Effector memory CD8-positive, alpha-beta T cell (primary cell): ENCODE results near the gene MGMT.

ENCODE experiments used
- ATAC-seq: fragments of 150-1000 bp; cut with Tn5 transposase; replicated peaks from 2 replicates; pipeline ENCODE4 v1.10.0; 2021; ENCODE audit warnings: mild to moderate bottlenecking, moderate library complexity
- DNase-seq, 3 experiments: peaks; one replicate each; pipeline ENCODE4 v3.0.0; 2021
- H3K27ac Mint-ChIP-seq, 2 donors: one replicate each; pipeline ENCODE4 v1.8.0; 2022; ENCODE audit warnings: mild to moderate bottlenecking in 2 of 2, mixed read lengths in 2 of 2, moderate library complexity in 2 of 2
- H3K27me3 Mint-ChIP-seq, 2 donors: one replicate each; pipeline ENCODE4 v1.8.0; 2022; ENCODE audit warnings: mixed read lengths in 2 of 2
- H3K36me3 Mint-ChIP-seq: one replicate; pipeline ENCODE4 v1.8.0; 2022; ENCODE audit warnings: mild to moderate bottlenecking, moderate library complexity, mixed read lengths; ENCODE audit not compliant: insufficient read depth
- H3K4me1 Mint-ChIP-seq, 2 donors: one replicate each; pipeline ENCODE4 v1.8.0; 2022; ENCODE audit warnings: low read depth in 2 of 2, mixed read lengths in 2 of 2
- H3K4me3 Mint-ChIP-seq, 2 donors: one replicate each; pipeline ENCODE4 v1.8.0; 2022; ENCODE audit warnings: mild to moderate bottlenecking in 2 of 2, mixed read lengths in 2 of 2, moderate library complexity in 2 of 2
- H3K9me3 Mint-ChIP-seq, 2 donors: one replicate each; pipeline ENCODE4 v1.8.0; 2022; ENCODE audit warnings: mixed read lengths in 2 of 2

MGMT gene

DNA sequence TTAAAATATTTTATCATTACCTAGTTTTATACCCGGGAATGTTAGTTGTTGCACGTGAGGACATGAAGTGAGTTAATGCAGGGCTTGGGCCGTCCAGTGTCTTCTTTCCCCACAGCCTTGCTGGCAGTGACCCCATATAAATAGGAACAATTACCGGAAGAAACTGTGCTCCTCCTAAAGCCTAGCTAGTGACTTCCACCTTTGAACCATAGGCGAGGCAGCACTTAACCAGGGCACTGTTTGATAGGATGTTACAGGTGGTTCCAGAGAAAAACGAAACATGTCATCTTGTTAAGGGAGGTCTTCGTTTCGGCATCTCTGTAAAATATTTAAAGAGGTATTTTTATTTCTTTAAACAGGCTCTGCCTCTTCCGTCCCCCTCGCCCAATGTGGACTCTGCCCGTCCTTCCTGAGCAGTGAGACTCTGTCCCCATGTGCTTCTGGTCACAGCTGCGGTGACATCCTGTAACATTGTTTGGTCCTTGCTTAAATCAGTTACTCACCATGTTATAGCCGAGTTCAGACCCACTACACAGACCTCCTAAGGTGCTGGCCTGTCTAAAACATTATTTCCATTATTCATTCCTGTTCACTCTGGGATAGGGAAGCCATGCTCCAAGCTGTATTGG lies 145.6 kb downstream of the MGMT start:
- ATAC-seq, result no peak
- Mint-ChIP-seq H3K9me3 (peaks cover 0 to 16% of the 10 kb centered on the region in 2 donors), H3K27ac (no peak overlapping the region), H3K27me3 (no peaks in the 10 kb centered on the region), H3K4me1 (peaks cover 22 to 25% of the 10 kb centered on the region in 2 donors), H3K36me3 (no peaks in the 10 kb centered on the region), H3K4me3 (no peak overlapping the region)
- DNase-seq, result no peak

DNA sequence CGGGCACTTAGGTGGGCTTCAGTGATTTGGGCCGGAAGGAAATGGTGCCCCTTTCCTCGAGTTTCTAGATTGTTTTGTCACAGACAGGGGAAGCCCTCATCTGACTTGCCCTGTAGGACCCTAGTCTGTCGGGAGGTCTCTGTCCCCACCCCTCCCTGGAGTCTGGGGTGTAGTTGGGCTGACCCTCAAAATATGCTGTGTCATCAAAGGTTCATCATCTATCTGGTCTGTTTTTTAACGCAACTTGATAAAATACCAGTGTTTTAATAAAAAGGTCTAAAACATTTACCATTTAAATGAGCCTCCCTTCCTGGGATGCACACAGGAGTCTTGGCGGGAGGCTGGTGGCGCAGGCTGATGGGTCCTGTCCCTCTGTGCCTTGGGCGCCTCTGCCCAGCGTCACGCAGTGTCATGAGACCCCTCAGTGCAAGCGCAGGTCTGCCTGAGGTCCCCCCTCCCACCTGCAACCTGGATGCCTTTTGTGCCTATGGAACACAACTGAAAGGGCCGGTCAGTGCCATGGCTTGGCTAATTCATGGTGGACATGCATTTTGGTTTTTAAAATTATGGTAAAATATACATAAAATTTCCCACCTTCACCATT lies 146.4 kb downstream of the MGMT start:
- no peaks in the 10 kb centered on the region for H3K27me3 Mint-ChIP-seq
- peaks cover 22 to 25% of the 10 kb centered on the region in 2 donors for H3K4me1 Mint-ChIP-seq
- ATAC-seq (no peak), DNase-seq (no peak)
- H3K36me3 Mint-ChIP-seq, result no peaks in the 10 kb centered on the region
- H3K9me3 Mint-ChIP-seq, result peaks cover 0 to 16% of the 10 kb centered on the region in 2 donors
- H3K27ac Mint-ChIP-seq, result no peak overlapping the region
- H3K4me3 Mint-ChIP-seq, result no peak overlapping the region

DNA sequence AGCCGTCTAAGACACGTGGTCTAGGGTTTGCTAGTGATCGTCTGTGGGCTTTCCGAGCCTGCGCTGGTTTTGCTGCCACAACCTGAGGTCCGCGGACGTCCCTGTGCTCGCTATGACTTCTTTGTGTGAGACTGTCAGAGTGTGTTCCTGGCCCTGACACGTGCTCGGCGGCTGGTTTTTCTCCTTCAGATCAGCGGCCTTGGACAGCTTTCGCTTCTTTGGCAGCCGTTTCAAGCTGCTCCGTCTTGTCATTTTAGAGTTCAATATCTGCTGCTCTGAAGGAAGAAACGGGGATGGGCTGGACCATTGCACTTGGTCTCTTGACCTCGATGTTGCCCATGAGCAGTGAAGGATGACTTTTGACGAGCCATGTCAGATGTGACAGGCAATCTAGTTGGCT lies 147.3 kb downstream of the MGMT start:
- ATAC-seq (no peak), DNase-seq (no peak)
- Mint-ChIP-seq H3K27ac (no peak overlapping the region), H3K4me3 (no peak overlapping the region), H3K27me3 (no peaks in the 10 kb centered on the region), H3K9me3 (peaks cover 0 to 16% of the 10 kb centered on the region in 2 donors), H3K36me3 (no peaks in the 10 kb centered on the region), H3K4me1 (peaks cover 19 to 25% of the 10 kb centered on the region in 2 donors)

DNA sequence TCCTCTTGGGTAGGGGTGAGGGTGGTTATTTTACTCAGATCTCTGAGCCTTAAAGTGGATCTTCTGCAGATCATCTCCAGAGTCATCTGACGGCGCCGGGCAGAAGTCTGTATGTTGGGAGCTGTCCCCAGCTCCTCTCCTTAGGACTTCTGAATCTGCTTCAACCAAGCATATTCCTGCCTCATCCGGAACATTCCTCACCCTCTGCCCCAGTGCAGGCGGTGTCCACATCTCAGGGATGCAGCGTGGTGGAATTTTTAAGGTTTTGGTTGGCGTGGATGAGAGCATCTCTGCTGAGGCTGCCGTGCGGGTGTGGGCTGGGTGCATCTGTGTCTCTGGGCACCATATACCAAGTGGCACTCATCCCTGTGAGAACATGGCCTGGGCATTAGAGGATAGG lies 148.3 kb downstream of the MGMT start:
- Mint-ChIP-seq H3K27me3 (no peaks in the 10 kb centered on the region), H3K4me3 (no peak overlapping the region), H3K9me3 (peaks cover 0 to 16% of the 10 kb centered on the region in 2 donors), H3K36me3 (no peaks in the 10 kb centered on the region), H3K27ac (no peak overlapping the region), H3K4me1 (peaks cover 15 to 23% of the 10 kb centered on the region in 2 donors)
- no peak for DNase-seq
- no peak for ATAC-seq

DNA sequence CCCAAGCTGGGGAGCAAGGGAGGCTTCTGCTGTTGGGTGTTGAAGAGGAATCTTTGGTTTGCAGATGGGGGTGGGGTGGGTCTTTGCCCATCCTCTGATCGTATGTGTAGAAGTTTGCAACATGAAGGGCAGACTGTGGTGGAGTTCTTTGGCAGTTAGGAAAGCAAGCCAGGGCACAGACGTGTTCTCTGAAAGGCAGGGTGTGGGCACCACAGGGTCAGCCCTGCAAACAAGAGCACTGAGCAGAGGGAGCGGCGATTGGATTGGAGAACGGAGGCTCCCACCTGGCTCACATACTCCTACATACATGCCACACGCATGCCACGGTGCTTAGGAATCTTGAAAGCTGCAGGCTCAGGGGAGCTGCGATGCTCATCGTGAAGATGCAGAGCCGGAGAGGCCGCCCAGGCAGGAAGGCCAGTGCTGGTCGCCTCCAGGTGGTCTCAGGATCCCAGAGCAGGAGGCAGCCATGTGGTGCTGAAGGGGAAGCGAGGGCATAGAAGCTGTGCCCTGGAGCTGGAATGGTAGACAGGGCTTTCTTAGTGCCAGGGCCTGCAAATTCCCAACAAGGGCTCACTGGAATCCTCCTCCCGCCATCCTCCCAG lies 149.0 kb downstream of the MGMT start:
- no peak for DNase-seq
- peaks cover 0 to 16% of the 10 kb centered on the region in 2 donors for H3K9me3 Mint-ChIP-seq
- H3K36me3 Mint-ChIP-seq, result no peaks in the 10 kb centered on the region
- no peak overlapping the region for H3K4me3 Mint-ChIP-seq
- H3K4me1 Mint-ChIP-seq, result peaks cover 15 to 21% of the 10 kb centered on the region in 2 donors
- no peak overlapping the region for H3K27ac Mint-ChIP-seq
- H3K27me3 Mint-ChIP-seq, result no peaks in the 10 kb centered on the region
- no peak for ATAC-seq

DNA sequence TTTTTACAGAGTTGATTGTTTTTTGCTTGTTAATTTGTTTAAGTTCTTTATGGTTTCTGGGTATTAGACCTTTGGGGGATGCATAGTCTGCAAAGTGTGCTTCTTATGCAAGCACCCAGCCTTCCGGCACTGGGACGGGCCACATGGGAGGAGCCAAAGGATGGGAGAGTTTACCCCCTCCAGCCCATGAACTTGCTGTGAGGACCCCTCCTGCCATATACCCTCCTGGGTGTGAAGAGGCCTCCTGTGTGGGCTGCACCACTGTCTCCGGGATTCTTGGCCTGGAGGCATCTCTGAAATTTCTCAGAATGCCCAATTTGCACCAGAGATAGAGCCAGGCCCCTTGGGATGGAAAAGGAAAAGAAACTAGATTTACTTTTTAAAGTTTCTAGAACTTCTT lies 150.7 kb downstream of the MGMT start:
- no peak for DNase-seq
- no peak overlapping the region for H3K27ac Mint-ChIP-seq
- no peaks in the 10 kb centered on the region for H3K36me3 Mint-ChIP-seq
- H3K4me1 Mint-ChIP-seq, result peaks cover 15 to 30% of the 10 kb centered on the region in 2 donors
- peaks cover 0 to 16% of the 10 kb centered on the region in 2 donors for H3K9me3 Mint-ChIP-seq
- no peak for ATAC-seq
- H3K27me3 Mint-ChIP-seq, result no peaks in the 10 kb centered on the region
- H3K4me3 Mint-ChIP-seq, result no peak overlapping the region

DNA sequence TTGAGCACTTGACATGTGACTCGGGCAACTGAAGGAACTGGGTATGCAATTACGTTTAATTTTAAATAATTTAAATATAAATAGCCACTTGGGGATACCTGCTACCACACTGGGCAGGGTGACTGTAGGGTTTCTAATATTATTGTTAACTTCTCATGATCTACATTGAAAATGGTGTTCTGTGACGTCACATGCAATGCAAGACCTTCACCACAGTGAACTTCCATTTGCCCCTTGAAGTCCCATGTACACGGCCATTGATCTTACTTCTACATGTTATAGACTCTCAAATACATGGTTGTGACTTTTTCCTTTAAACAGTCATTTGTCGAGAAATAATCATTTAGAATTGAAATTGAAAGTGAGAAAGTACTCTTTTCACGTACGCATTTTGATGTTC lies 154.0 kb downstream of the MGMT start:
- Mint-ChIP-seq H3K27me3 (no peaks in the 10 kb centered on the region), H3K27ac (no peak overlapping the region), H3K9me3 (peaks cover 0 to 17% of the 10 kb centered on the region in 2 donors), H3K36me3 (no peaks in the 10 kb centered on the region), H3K4me1 (peaks cover 6 to 21% of the 10 kb centered on the region in 2 donors), H3K4me3 (no peak overlapping the region)
- ATAC-seq (no peak), DNase-seq (no peak)

DNA sequence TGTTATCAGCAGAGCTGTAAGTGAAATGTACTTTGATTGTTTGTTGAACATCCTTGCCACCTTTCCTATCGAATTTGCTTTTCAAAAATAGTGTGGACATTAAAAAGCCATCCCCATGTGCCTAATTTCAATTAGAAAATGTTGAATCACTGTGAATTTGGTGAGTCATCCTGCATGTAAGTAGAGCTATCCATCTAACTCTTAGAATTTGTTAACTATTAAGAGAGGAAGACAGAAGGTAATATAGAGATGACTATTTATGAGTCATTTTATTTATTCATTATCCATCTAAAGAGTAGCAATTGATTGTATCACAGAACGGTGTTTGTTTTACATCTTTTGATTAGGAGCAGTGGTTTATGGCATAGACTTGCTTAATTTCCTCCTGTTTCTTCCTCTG lies 154.7 kb downstream of the MGMT start:
- peaks cover 0 to 13% of the 10 kb centered on the region in 2 donors for H3K9me3 Mint-ChIP-seq
- ATAC-seq (no peak), DNase-seq (no peak)
- no peak overlapping the region for H3K27ac Mint-ChIP-seq
- no peak overlapping the region for H3K4me3 Mint-ChIP-seq
- H3K36me3 Mint-ChIP-seq, result no peaks in the 10 kb centered on the region
- H3K4me1 Mint-ChIP-seq, result peaks cover 3 to 17% of the 10 kb centered on the region in 2 donors
- no peaks in the 10 kb centered on the region for H3K27me3 Mint-ChIP-seq

DNA sequence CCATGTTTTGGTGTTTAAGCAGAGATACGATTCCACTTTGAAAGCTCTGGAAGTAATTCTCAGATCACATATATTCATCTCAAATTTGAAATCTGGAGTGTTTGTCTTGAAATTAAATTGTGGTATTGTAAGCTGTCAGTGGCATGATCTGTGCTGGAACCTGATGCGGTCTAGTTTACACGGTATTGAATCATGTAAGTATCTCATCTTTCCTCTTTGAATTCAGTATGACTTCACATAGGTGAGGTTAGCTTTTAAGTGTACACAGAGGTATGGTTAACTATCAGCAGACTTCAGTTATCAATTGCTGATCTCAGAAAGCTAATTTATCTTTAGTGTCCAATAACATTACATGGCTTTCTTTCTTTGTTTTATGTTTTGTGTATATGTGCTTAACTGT lies 155.2 kb downstream of the MGMT start:
- ATAC-seq (no peak), DNase-seq (no peak)
- H3K27ac Mint-ChIP-seq, result no peak overlapping the region
- peaks cover 0 to 9% of the 10 kb centered on the region in 2 donors for H3K9me3 Mint-ChIP-seq
- no peaks in the 10 kb centered on the region for H3K27me3 Mint-ChIP-seq
- no peak overlapping the region for H3K4me3 Mint-ChIP-seq
- H3K4me1 Mint-ChIP-seq, result peaks cover 0 to 11% of the 10 kb centered on the region in 2 donors
- no peaks in the 10 kb centered on the region for H3K36me3 Mint-ChIP-seq

DNA sequence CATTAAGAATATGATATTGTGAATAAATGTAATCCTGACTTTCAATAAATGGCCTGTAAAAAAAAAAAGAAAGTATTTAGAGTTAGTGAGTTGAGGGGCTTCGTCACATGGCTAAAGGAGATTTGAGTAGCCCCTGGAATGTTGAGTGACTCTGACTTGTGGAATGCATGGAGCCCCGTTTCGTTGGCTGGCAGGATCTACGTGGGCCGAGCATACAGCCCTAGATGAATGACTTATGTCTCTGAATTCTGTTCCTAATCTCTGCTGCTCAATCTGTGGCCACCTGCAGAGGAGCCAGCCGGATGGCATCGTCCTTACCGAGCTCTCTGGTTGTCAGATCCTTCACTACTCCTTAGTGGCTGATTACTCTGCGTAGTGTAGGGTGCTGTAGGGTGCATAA lies 155.7 kb downstream of the MGMT start:
- Mint-ChIP-seq H3K36me3 (no peaks in the 10 kb centered on the region), H3K27me3 (no peaks in the 10 kb centered on the region), H3K4me3 (no peak overlapping the region), H3K4me1 (peaks cover 0 to 9% of the 10 kb centered on the region in 2 donors), H3K27ac (no peak overlapping the region), H3K9me3 (peaks cover 0 to 9% of the 10 kb centered on the region in 2 donors)
- DNase-seq (no peak), ATAC-seq (no peak)

DNA sequence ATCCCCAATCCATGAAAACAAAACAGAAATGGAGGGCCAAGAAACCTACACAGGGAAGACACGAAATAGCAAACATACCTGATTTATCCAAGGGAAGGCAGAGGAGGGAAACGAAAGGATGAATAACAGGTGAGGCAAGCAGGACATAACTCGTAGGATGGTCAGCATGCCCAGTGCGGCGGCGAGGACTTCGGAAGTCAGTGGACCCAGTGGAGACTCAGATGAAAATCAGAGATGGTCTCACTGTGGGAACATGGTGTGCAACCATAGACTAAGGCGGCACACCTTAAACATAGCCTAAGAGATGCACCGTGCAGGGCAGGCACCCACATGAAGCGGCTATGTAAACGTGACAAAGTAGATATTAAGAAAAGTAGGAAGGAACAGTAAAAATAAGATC lies 157.5 kb downstream of the MGMT start:
- Mint-ChIP-seq H3K4me1 (peaks cover 0 to 9% of the 10 kb centered on the region in 2 donors), H3K27me3 (no peaks in the 10 kb centered on the region), H3K9me3 (peaks cover 0 to 9% of the 10 kb centered on the region in 2 donors), H3K27ac (no peak overlapping the region), H3K36me3 (no peaks in the 10 kb centered on the region), H3K4me3 (no peak overlapping the region)
- DNase-seq (no peak), ATAC-seq (no peak)

DNA sequence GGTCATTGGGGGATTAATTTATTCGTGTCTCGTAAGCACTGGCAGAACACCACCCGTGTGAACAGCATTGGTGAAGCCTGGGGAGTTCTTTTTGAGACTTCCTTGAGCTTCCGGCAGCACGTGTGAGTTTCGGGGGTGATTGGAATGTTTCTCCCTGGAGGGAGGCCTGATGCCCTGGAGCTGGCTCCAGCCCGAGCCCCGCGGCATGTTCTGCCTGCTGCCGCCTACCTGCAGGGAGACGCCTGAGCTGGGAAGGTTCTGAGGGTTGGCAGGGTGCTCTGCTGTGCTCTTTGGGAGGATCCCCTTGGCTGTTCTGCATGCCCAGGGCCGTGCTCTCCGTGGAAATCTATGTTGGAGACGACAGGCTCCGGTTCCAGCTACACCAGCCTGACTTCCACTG lies 159.3 kb downstream of the MGMT start:
- no peaks in the 10 kb centered on the region for H3K36me3 Mint-ChIP-seq
- no peak overlapping the region for H3K27ac Mint-ChIP-seq
- H3K27me3 Mint-ChIP-seq, result no peaks in the 10 kb centered on the region
- H3K4me3 Mint-ChIP-seq, result no peak overlapping the region
- H3K4me1 Mint-ChIP-seq, result peaks cover 0 to 12% of the 10 kb centered on the region in 2 donors
- ATAC-seq (no peak), DNase-seq (no peak)
- H3K9me3 Mint-ChIP-seq, result peaks cover 0 to 9% of the 10 kb centered on the region in 2 donors

DNA sequence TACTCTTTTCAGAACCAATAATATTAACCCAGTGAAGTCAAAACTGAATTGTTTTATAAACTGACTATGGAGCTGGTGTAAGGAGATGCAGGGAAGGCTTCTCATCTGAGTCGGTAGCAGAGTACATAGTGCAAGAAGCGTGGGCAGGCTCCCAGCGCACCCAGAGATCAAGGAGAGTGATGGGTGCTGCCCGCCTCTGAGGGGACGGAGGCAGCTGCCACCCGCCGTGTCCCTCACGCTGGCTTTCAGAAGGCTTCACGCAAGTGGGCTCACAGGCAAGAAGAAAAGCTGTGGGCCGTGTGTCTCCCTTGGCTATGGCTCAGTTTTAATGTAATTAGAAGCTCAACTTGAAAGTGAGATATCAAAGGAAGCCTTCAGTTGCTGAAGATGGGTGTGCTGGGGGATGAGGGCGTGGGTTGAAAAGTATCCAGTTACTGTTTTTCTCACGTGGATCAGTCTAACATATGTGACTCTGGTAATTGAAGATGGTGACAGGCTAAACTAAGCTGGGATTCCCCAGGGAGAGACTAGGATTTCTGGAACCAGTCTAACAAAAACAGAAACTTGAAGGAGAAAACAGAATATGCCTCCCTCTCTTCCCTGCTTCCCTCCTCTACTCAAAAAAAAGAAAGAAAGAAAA lies 159.9 kb downstream of the MGMT start:
- Mint-ChIP-seq H3K9me3 (peaks cover 0 to 9% of the 10 kb centered on the region in 2 donors), H3K4me3 (no peak overlapping the region), H3K27ac (no peak overlapping the region), H3K27me3 (no peaks in the 10 kb centered on the region), H3K4me1 (peaks cover 0 to 6% of the 10 kb centered on the region in 2 donors), H3K36me3 (no peaks in the 10 kb centered on the region)
- DNase-seq (no peak), ATAC-seq (no peak)

DNA sequence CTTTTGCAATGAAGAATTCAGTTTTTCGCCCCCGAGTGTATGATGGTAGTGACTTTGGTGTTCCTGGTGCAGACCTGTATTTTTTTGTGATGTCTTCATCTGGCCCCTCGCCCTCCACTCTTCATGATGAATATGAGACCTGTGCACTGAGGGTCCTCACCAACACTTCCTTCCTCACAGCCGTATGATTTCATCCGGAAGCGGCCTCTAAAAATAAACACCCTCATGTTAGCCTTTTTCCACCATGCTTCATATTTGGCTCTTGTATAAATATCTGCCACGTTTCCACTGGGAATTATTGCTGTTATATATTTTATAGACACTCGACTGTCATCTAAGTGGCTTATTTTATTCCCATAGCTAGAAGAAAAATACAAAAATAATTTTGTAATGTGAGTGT lies 160.4 kb downstream of the MGMT start:
- no peak overlapping the region for H3K4me3 Mint-ChIP-seq
- no peak for ATAC-seq
- no peaks in the 10 kb centered on the region for H3K36me3 Mint-ChIP-seq
- H3K9me3 Mint-ChIP-seq, result peaks cover 0 to 9% of the 10 kb centered on the region in 2 donors
- peaks cover 0 to 6% of the 10 kb centered on the region in 2 donors for H3K4me1 Mint-ChIP-seq
- no peaks in the 10 kb centered on the region for H3K27me3 Mint-ChIP-seq
- DNase-seq, result no peak
- no peak overlapping the region for H3K27ac Mint-ChIP-seq
